BJ (cell line): ENCODE results near the gene TSC22D4. TPM values are rescaled to one million over a fixed set of nuclear protein-coding genes. Genes with fewer than 3 reads are reported as not detected.
"Not testable (repeated sequence)": the region's sequence is repeated elsewhere in the genome, so short reads cannot be mapped to it uniquely, and the experiment has no call there.

Experiments used
- CTCF ChIA-PET: fragments of 350-600 bp; formaldehyde crosslinking; extraction: SDS; loops from one replicate; lab custom pipeline; 2021; ENCODE audit warnings: antibody characterized with exemption, inconsistent platforms; lab: Yijun Ruan, JAX
- POLR2A ChIA-PET: fragments of 300-600 bp; sonication (Branson Sonifier 250); formaldehyde crosslinking; extraction: SDS; loops from one replicate; lab custom pipeline; 2021; ENCODE audit warnings: antibody characterized with exemption; lab: Charles Lee
- DNase-seq: peaks from one replicate; pipeline ENCODE4 v3.0.0-alpha.2; 2011; ENCODE audit warnings: low read depth
- H3K27me3 ChIP-seq: 2 replicates; pipeline ENCODE4 v1.6.0; 2011; ENCODE audit warnings: low read length; ENCODE audit not compliant: control insufficient read depth, insufficient read depth
- H3K36me3 ChIP-seq: 2 replicates; pipeline ENCODE4 v1.5.1; 2011; ENCODE audit warnings: low read length; ENCODE audit not compliant: control insufficient read depth, insufficient read depth
- H3K4me3 ChIP-seq: 2 replicates; pipeline ENCODE4 v1.5.1; 2011; ENCODE audit warnings: low read depth, mild to moderate bottlenecking, control low read depth, low read length
- CTCF ChIP-seq: IDR thresholded peaks from 2 replicates; pipeline ENCODE4 v1.5.1; 2011; ENCODE audit warnings: low read depth, mild to moderate bottlenecking, control low read depth, inconsistent platforms, low read length, moderate library complexity; ENCODE audit not compliant: insufficient read depth
- polyA plus RNA-seq: library from polyadenylated mRNA; depleted of rRNA; stranded (reverse); fragments of >200 nt; gene quantifications from 2 replicates; pipeline ENCODE4 v1.2.3, GENCODE V29; 2011

Gene TSC22D4
- polyA plus RNA-seq, 1 experiment: 20.7 TPM

- H3K27me3 ChIP-seq: no peaks in the 10 kb centered on the region
- H3K36me3 ChIP-seq: no peaks in the 10 kb centered on the region
- no peak for DNase-seq
- POLR2A ChIA-PET: no interaction called here
- TF ChIP-seq CTCF: no peak
- H3K4me3 ChIP-seq: no peak overlapping the region
- CTCF ChIA-PET: interaction anchor here (0.7 to 2.3 kb wide), 6 partner anchors 10 to 20 kb away, joined by 3 to 8 read pairs (median 4); partner anchors contain the start of genes PPP1R35 and SPACDR
These were observed 29.7 kb downstream of the TSC22D4 start for GRCh38 chr7:100449190-100449795.

- ChIA-PET CTCF (interaction anchor here (1.4 kb wide), 1 partner anchor 116 kb away, joined by 6 read pairs; no protein-coding TSS in a partner anchor), POLR2A (interaction anchor here (0.6 kb wide), 3 partner anchors 8 to 299 kb away, joined by 6 to 12 read pairs (median 10); no protein-coding TSS in a partner anchor)
- H3K4me3 ChIP-seq, H3K36me3 ChIP-seq, H3K27me3 ChIP-seq, DNase-seq: not testable (repeated sequence)
These were observed 31.7 kb downstream of the TSC22D4 start for GRCh38 chr7:100447363-100447762.

- no peaks in the 10 kb centered on the region for H3K36me3 ChIP-seq
- H3K27me3 ChIP-seq: no peaks in the 10 kb centered on the region
- CTCF ChIA-PET: interaction anchor here (1.1 to 1.4 kb wide), 3 partner anchors 18 to 187 kb away, joined by 3 to 6 read pairs (median 3); partner anchors contain the start of gene ZCWPW1
- POLR2A ChIA-PET: no interaction called here
- H3K4me3 ChIP-seq: no peak overlapping the region
- no peak for TF ChIP-seq CTCF
- no peak for DNase-seq
These were observed 33.0 kb downstream of the TSC22D4 start for GRCh38 chr7:100446040-100446439.

GRCh38 chr7:100444311-100445278 lies 34.4 kb downstream of the TSC22D4 start:
- H3K27me3 ChIP-seq: no peaks in the 10 kb centered on the region
- H3K36me3 ChIP-seq: no peaks in the 10 kb centered on the region
- TF ChIP-seq CTCF: no peak
- DNase-seq: no peak
- CTCF ChIA-PET: interaction anchor here (0.6 to 0.8 kb wide), 3 partner anchors 16 to 261 kb away, joined by 3 to 5 read pairs (median 3); partner anchors contain the start of genes POP7 and ZCWPW1
- POLR2A ChIA-PET: interaction anchor here (0.8 kb wide), 1 partner anchor 16 kb away, joined by 4 read pairs; the partner anchor contains the start of gene ZCWPW1
- H3K4me3 ChIP-seq: no peak overlapping the region

GRCh38 chr7:100443096-100443840 lies 35.7 kb downstream of the TSC22D4 start:
- Histone ChIP-seq H3K4me3 (no peak overlapping the region), H3K27me3 (no peaks in the 10 kb centered on the region), H3K36me3 (no peaks in the 10 kb centered on the region)
- ChIA-PET CTCF (interaction anchor here (1.4 kb wide), 1 partner anchor 23 kb away, joined by 4 read pairs; no protein-coding TSS in a partner anchor), POLR2A (no interaction called here)
- no peak for TF ChIP-seq CTCF
- DNase-seq: no peak
